ENCODE measurements around the gene FBXO27. TPM values are rescaled to one million over a fixed set of nuclear protein-coding genes. Genes with fewer than 3 reads are reported as not detected.

FBXO27 gene
- total RNA-seq, 2 donors from 2014 or later: 15.9 to 26.4 TPM

DNA sequence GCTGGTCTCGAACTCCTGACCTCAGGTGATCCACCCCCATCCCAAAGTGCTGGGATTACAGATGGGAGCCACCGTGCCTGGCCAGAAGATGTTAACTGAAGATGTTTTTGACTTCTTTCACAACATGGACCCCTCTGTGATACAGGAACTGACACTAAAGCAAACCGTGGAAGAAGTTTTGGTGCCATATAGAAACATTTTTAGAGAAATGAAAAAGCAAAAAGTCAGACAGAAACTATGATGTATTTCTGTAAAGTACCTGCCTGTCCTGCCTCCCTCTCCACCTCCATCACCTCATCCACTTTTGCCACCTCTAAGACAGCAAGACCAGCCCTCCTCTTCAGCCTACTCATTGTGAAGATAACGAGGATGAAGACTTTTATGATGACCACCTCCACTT is 11.3 kb downstream of the FBXO27 start:
- Histone ChIP-seq H3K4me1 (replicated peaks) (no peaks in the 10 kb centered on the region), H3K27ac (no peak overlapping the region), H3K4me3 (no peak overlapping the region), H3K27me3 (replicated peaks; ENCODE audit: insufficient read depth) (no peaks in the 10 kb centered on the region), H3K36me3 (no peaks in the 10 kb centered on the region), H3K9me3 (no peaks in the 10 kb centered on the region)
- TF ChIP-seq POLR2A (IDR thresholded peaks at IDR 0.05): no peak
- TF ChIP-seq POLR2AphosphoS5 (IDR thresholded peaks at IDR 0.05): no peak
- TF ChIP-seq, protein P1, sequence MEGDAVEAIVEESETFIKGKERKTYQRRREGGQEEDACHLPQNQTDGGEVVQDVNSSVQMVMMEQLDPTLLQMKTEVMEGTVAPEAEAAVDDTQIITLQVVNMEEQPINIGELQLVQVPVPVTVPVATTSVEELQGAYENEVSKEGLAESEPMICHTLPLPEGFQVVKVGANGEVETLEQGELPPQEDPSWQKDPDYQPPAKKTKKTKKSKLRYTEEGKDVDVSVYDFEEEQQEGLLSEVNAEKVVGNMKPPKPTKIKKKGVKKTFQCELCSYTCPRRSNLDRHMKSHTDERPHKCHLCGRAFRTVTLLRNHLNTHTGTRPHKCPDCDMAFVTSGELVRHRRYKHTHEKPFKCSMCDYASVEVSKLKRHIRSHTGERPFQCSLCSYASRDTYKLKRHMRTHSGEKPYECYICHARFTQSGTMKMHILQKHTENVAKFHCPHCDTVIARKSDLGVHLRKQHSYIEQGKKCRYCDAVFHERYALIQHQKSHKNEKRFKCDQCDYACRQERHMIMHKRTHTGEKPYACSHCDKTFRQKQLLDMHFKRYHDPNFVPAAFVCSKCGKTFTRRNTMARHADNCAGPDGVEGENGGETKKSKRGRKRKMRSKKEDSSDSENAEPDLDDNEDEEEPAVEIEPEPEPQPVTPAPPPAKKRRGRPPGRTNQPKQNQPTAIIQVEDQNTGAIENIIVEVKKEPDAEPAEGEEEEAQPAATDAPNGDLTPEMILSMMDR (IDR thresholded peaks at IDR 0.05): no peak
- intact Hi-C loops (cut with DNase I): no loop called here
- no peak for DNase-seq (ENCODE audit: low spot score)
- 87% methylated on average over 4 of the region's 4 CpGs for WGBS

DNA sequence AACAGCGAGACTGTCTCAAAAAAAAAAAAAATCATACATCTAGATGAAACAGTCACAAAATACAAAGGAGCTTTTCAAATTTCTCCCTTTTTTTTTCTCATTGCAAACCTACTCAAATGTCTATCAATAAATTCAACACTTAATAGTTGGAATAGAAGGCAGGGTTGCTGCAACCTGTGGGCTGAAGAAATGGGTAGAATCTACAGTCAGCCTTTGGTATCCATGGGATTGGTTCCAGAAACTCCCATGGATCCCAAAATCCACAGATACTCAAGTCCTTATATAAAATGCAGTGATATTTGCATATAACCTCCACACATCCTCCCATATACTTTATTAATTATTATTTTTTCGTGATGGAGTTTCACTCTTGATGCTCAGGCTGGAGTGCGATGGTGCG is 14.7 kb downstream of the FBXO27 start:
- Histone ChIP-seq H3K27ac (no peak overlapping the region), H3K4me3 (no peak overlapping the region), H3K27me3 (replicated peaks; ENCODE audit: insufficient read depth) (no peaks in the 10 kb centered on the region), H3K4me1 (replicated peaks) (no peaks in the 10 kb centered on the region), H3K9me3 (no peaks in the 10 kb centered on the region), H3K36me3 (no peaks in the 10 kb centered on the region)
- TF ChIP-seq POLR2AphosphoS5 (IDR thresholded peaks at IDR 0.05) (no peak), POLR2A (IDR thresholded peaks at IDR 0.05) (no peak)
- TF ChIP-seq, protein P1 (IDR thresholded peaks at IDR 0.05): no peak
- WGBS: 95% methylated on average over 4 of the region's 4 CpGs
- no peak for DNase-seq (ENCODE audit: low spot score)
- intact Hi-C loops (cut with DNase I): no loop called here

DNA sequence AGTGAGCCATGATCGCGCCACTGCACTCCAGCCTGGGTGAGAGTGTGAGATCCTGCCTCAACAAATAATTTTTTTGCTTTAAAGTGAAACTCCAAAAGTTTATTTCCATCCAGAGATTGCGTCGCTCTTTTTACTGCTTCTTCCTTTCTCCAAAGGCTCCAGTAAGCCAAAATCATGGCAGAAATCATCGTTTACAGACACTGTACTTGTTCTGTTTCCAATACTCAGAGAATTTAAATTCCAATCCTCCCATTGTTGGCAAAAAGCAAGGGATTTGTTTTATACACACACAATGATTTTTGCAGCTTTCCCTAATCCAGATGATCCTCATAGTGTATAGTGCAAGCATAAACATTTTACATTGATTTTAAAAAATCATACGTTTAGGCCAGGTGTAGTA is 15.3 kb downstream of the FBXO27 start:
- H3K4me1 ChIP-seq (replicated peaks): no peaks in the 10 kb centered on the region
- intact Hi-C loops (cut with DNase I): no loop called here
- no peaks in the 10 kb centered on the region for H3K9me3 ChIP-seq
- H3K27me3 ChIP-seq (replicated peaks; ENCODE audit: insufficient read depth): no peaks in the 10 kb centered on the region
- TF ChIP-seq, protein P1 (IDR thresholded peaks at IDR 0.05): no peak
- TF ChIP-seq POLR2A (IDR thresholded peaks at IDR 0.05) (no peak), POLR2AphosphoS5 (IDR thresholded peaks at IDR 0.05) (no peak)
- H3K4me3 ChIP-seq: no peak overlapping the region
- H3K36me3 ChIP-seq: no peaks in the 10 kb centered on the region
- H3K27ac ChIP-seq: no peak overlapping the region
- no peak for DNase-seq (ENCODE audit: low spot score)
- WGBS: 67% methylated on average over 6 of the region's 6 CpGs

DNA sequence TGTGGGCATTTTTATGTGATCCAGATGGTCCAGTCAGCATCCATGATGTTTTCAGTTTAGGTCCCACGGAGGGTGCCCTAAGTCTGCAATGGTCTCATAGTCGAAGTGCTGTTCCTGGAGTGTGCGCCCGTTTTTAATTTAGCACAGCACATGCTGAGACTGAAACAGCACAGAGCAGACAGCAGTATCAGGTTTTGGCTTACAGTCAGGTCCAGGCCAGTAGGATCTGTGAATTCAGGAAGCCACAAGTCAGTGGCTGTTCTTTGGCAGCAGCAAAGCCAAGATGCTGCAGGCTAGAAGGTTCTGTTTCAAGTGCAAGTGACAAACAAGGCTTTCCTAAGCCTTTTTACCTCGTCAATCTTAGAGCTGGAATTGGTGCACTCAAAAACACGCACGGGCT is 18.3 kb downstream of the FBXO27 start:
- no peak overlapping the region for H3K4me3 ChIP-seq
- no peaks in the 10 kb centered on the region for H3K4me1 ChIP-seq (replicated peaks)
- H3K27ac ChIP-seq: no peak overlapping the region
- DNase-seq (ENCODE audit: low spot score): no peak
- intact Hi-C loops (cut with DNase I): no loop called here
- H3K36me3 ChIP-seq: no peaks in the 10 kb centered on the region
- WGBS: 77% methylated on average over 7 of the region's 7 CpGs
- TF ChIP-seq, protein P1 (IDR thresholded peaks at IDR 0.05): no peak
- TF ChIP-seq POLR2A (IDR thresholded peaks at IDR 0.05) (no peak), POLR2AphosphoS5 (IDR thresholded peaks at IDR 0.05) (no peak)
- H3K27me3 ChIP-seq (replicated peaks; ENCODE audit: insufficient read depth): no peaks in the 10 kb centered on the region
- no peaks in the 10 kb centered on the region for H3K9me3 ChIP-seq

DNA sequence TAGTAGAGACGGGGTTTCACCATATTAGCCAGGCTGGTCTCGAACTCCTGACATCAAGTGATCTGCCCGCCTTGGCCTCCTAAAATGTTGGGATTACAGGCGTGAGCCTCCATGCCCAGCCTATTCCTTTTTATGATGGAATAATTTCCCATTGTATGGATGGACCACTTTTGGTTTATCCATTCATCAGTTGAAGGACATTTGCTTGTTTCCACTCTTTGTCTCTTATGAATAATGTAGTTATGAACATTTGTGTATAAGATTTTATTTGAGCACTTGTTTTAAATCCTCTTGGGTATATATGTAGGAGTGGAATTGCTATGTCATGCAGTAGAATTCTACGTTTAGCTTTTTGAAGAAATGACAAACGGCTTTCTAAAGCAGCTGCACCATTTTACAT is 23.3 kb downstream of the FBXO27 start:
- WGBS: 91% methylated on average over 6 of the region's 6 CpGs
- Histone ChIP-seq H3K27me3 (replicated peaks; ENCODE audit: insufficient read depth) (no peaks in the 10 kb centered on the region), H3K9me3 (no peaks in the 10 kb centered on the region), H3K27ac (no peak overlapping the region), H3K4me3 (no peak overlapping the region), H3K36me3 (no peaks in the 10 kb centered on the region), H3K4me1 (replicated peaks) (no peaks in the 10 kb centered on the region)
- intact Hi-C loops (cut with DNase I): no loop called here
- no peak for DNase-seq (ENCODE audit: low spot score)
- TF ChIP-seq, protein P1 (IDR thresholded peaks at IDR 0.05): no peak
- TF ChIP-seq POLR2A (IDR thresholded peaks at IDR 0.05): no peak
- TF ChIP-seq POLR2AphosphoS5 (IDR thresholded peaks at IDR 0.05): no peak

Data from prostate gland (tissue), 2 donors.